Prostate gland (tissue), 2 donors: ENCODE results near the gene ABHD17A. TPM values are rescaled to one million over a fixed set of nuclear protein-coding genes. Genes with fewer than 3 reads are reported as not detected.

Source experiments
- DNase-seq: peaks from one replicate; pipeline ENCODE4 v3.0.0-alpha.2; 2019; ENCODE audit warnings: low spot score
- H3K27ac ChIP-seq, 2 donors: fragments of 200-600 bp; sonication (generic); 2 replicates each; pipeline ENCODE4 v1.5.1; 2017 to 2019
- H3K27me3 ChIP-seq: fragments of 200-600 bp; sonication (generic); replicated peaks from 2 replicates; pipeline ENCODE4 v1.5.1; 2019; ENCODE audit not compliant: insufficient read depth
- H3K36me3 ChIP-seq, 2 donors: fragments of 200-600 bp; sonication (generic); 1 replicate in 1 of 2; 2 replicates in 1 of 2; pipeline versions ENCODE4 v1.5.1 to v1.8.1; 2017 to 2019
- H3K4me1 ChIP-seq: fragments of 200-600 bp; sonication (generic); replicated peaks from 2 replicates; pipeline ENCODE4 v1.5.1; 2019
- H3K4me3 ChIP-seq, 2 donors: fragments of 200-600 bp; sonication (generic); 2 replicates each; pipeline ENCODE4 v1.5.1; 2017 to 2019
- H3K9me3 ChIP-seq: fragments of 200-600 bp; sonication (generic); 2 replicates; pipeline ENCODE4 v1.5.1; 2017
- POLR2A ChIP-seq: fragments of 450-650 bp; IDR thresholded peaks from one replicate; pipeline ENCODE4 v1.6.1; 2016; ENCODE audit warnings: antibody characterized with exemption, mild to moderate bottlenecking
- POLR2AphosphoS5 ChIP-seq: sonication (generic); formaldehyde crosslinking; IDR thresholded peaks from one replicate; pipeline ENCODE4 v1.6.1; 2017; ENCODE audit warnings: antibody characterized with exemption
- WGBS: methylation state at CpG from one replicate; pipeline ENCODE4 v1.1.5; 2018; 5-methylcytosine and 5-hydroxymethylcytosine counted together
- intact Hi-C: fragments of 100-400 bp; cut with DNase I; formaldehyde crosslinking; loops from one replicate; pipeline ENCODE4 v1.14.2; 2022
- total RNA-seq, 2 donors: library from RNA; depleted of rRNA; stranded (reverse); fragments of >200 nt; gene quantifications; one replicate each; pipeline ENCODE4 v1.1.0, GENCODE V29; 2016
- TF ChIP-seq, protein P1 (sequence below), 4 experiments: fragments of 200-600 bp in 2 of 4; fragments of 450-650 bp in 2 of 4; sonication (generic) in 2 of 4; IDR thresholded peaks; 1 replicate in 3 of 4; 2 replicates in 1 of 4; pipeline ENCODE4 v1.5.1; 2016 to 2019; ENCODE audit warnings: antibody characterized with exemption in 4 of 4, mild to moderate bottlenecking in 2 of 4, moderate library complexity in 2 of 4

ABHD17A gene
- total RNA-seq, 2 donors from 2014 or later = 131 to 146 TPM

DNA sequence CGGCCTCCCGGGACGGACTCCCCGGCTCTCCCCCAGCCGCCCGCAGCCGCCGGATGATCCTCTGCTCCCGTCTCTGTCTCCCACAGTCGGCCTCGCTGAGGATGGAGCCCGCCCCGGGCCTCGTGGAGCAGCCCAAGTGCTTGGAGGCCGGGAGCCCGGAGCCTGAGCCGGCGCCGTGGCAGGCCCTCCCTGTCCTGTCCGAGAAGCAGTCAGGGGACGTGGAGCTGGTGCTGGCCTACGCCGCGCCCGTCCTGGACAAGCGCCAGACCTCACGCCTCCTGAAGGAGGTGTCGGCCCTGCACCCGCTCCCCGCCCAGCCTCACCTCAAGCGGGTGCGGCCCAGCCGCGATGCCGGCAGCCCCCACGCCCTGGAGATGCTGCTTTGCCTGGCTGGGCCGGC lies 26.7 kb upstream of the ABHD17A start:
- Histone ChIP-seq H3K4me3 (no peak overlapping the region), H3K27ac (no peak overlapping the region), H3K9me3 (no peaks in the 10 kb centered on the region), H3K4me1 (peaks cover 11% of the 10 kb centered on the region), H3K36me3 (peaks cover 0 to 5% of the 10 kb centered on the region in 2 donors), H3K27me3 (no peaks in the 10 kb centered on the region)
- intact Hi-C loops = no loop called here
- no peak for DNase-seq
- WGBS = 87% methylated on average over 33 of the region's 37 CpGs
- TF ChIP-seq POLR2AphosphoS5 (no peak), POLR2A (no peak)
- TF ChIP-seq, protein P1, sequence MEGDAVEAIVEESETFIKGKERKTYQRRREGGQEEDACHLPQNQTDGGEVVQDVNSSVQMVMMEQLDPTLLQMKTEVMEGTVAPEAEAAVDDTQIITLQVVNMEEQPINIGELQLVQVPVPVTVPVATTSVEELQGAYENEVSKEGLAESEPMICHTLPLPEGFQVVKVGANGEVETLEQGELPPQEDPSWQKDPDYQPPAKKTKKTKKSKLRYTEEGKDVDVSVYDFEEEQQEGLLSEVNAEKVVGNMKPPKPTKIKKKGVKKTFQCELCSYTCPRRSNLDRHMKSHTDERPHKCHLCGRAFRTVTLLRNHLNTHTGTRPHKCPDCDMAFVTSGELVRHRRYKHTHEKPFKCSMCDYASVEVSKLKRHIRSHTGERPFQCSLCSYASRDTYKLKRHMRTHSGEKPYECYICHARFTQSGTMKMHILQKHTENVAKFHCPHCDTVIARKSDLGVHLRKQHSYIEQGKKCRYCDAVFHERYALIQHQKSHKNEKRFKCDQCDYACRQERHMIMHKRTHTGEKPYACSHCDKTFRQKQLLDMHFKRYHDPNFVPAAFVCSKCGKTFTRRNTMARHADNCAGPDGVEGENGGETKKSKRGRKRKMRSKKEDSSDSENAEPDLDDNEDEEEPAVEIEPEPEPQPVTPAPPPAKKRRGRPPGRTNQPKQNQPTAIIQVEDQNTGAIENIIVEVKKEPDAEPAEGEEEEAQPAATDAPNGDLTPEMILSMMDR (IDR thresholded peaks at IDR 0.05) = no peak

DNA sequence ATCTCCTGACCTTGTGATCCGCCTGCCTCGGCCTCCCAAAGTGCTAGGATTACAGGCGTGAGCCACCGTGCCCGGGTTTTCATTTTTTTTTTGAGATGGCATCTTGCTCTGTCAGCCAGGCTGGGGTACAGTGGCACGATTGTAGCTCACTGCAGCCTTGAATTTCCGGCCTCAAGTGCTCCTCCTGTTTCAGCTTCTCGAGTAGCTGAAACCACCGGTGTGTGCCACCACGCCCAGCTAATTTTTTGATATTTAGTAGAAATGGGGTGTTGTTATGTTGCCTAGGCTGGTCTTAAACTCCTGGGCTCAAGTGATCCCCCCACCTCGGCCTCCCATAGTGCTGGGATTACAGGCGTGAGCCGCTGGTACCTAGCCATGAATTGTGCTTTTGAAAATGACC lies 25.8 kb upstream of the ABHD17A start:
- H3K27me3 ChIP-seq = no peaks in the 10 kb centered on the region
- no peak overlapping the region for H3K4me3 ChIP-seq
- intact Hi-C loops = no loop called here
- no peak for DNase-seq
- WGBS = 84% methylated on average over 13 of the region's 13 CpGs
- no peak overlapping the region for H3K27ac ChIP-seq
- TF ChIP-seq, protein P1 (IDR thresholded peaks at IDR 0.05) = no peak
- TF ChIP-seq POLR2A (no peak), POLR2AphosphoS5 (no peak)
- H3K36me3 ChIP-seq = peaks cover 0 to 5% of the 10 kb centered on the region in 2 donors
- peaks cover 12% of the 10 kb centered on the region for H3K4me1 ChIP-seq
- H3K9me3 ChIP-seq = no peaks in the 10 kb centered on the region

DNA sequence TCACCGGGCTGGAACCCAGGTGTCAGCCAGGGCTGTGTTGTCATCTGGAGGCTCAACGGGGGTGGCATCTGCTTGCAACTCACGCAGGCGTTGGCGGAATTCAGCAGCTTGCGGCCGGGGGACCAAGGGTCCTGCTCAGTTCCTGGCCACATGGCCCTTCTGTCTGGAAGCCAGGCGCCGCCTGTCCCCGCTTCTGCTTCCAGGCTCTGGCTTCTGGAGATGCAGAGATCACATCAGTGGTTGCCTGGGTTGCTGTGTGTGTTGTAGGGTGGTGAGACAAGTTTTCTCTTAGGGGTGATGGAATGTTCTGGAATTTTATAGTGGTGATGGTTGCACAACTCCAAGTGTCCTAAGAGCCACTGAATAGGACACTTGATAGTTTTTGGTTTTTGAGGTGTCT lies 24.9 kb upstream of the ABHD17A start:
- no peaks in the 10 kb centered on the region for H3K9me3 ChIP-seq
- TF ChIP-seq POLR2AphosphoS5 = no peak
- TF ChIP-seq, protein P1 (IDR thresholded peaks at IDR 0.05) = no peak
- TF ChIP-seq POLR2A = no peak
- peaks cover 15% of the 10 kb centered on the region for H3K4me1 ChIP-seq
- WGBS = 93% methylated on average over 10 of the region's 10 CpGs
- H3K4me3 ChIP-seq = no peak overlapping the region
- DNase-seq = no peak
- no peaks in the 10 kb centered on the region for H3K27me3 ChIP-seq
- no peak overlapping the region for H3K27ac ChIP-seq
- intact Hi-C loops = no loop called here
- peaks cover 0 to 5% of the 10 kb centered on the region in 2 donors for H3K36me3 ChIP-seq

DNA sequence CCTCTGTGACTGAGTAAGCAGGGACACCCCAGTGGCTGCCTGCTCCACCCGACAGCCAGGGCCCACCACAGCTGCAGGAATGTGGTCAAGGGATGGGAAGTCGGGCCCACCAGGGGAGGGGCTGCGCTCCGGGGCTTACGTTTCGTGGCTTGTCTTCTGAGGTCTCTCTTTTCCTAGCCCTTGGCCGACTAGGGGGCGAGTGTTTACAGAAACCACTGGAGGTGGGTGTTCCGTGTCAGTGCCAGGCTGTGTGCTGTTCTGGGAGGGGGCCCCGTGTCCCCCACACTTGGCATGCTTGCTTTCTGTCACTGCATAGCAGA lies 24.4 kb upstream of the ABHD17A start:
- Histone ChIP-seq H3K4me3 (no peak overlapping the region), H3K36me3 (peaks cover 0 to 5% of the 10 kb centered on the region in 2 donors), H3K27me3 (no peaks in the 10 kb centered on the region), H3K27ac (no peak overlapping the region), H3K9me3 (no peaks in the 10 kb centered on the region), H3K4me1 (peaks cover 15% of the 10 kb centered on the region)
- 64% methylated on average over 10 of the region's 10 CpGs for WGBS
- TF ChIP-seq POLR2A (no peak), POLR2AphosphoS5 (no peak)
- TF ChIP-seq, protein P1 (IDR thresholded peaks at IDR 0.05) = no peak
- DNase-seq = no peak
- intact Hi-C loops = no loop called here

DNA sequence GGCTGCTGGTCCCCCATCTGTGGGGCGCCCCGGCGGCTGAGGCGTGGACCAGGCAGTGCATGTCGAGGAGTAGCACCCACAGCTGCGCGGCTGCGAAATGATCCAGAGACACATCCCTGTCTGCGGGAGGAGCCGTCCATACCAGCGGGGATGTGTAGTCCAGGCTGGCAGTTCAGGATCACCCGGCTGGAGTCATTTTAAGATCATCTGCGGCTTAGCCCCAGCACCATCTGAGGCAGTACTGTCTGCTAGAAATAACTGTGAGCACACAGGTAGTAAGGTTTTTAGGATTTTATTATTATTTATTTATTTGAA lies 23.0 kb upstream of the ABHD17A start:
- intact Hi-C loops = no loop called here
- 79% methylated on average over 13 of the region's 13 CpGs for WGBS
- peaks cover 0 to 5% of the 10 kb centered on the region in 2 donors for H3K36me3 ChIP-seq
- H3K9me3 ChIP-seq = no peaks in the 10 kb centered on the region
- no peaks in the 10 kb centered on the region for H3K27me3 ChIP-seq
- H3K4me1 ChIP-seq = peaks cover 15% of the 10 kb centered on the region
- peak overlapping the region; percentile 71 to 75 for H3K27ac ChIP-seq
- DNase-seq = no peak
- TF ChIP-seq, protein P1 (IDR thresholded peaks at IDR 0.05) = no peak
- TF ChIP-seq POLR2AphosphoS5 = no peak
- no peak for TF ChIP-seq POLR2A
- H3K4me3 ChIP-seq = peak overlapping the region in 1 of 2 donors; percentile 19
